Activated CD4-positive, alpha-beta T cell treated with anti-CD3 and anti-CD28 coated beads, Interleukin-2, amount 10 ng/mL, durations not matched to agents 24 days and 14 days (primary cell): ENCODE results near the gene STIM2. TPM values are rescaled to one million over a fixed set of nuclear protein-coding genes. Genes with fewer than 3 reads are reported as not detected.

Experiments used
- DNase-seq: peaks from one replicate; pipeline ENCODE4 v3.0.0; 2022
- H3K27ac Mint-ChIP-seq: one replicate; pipeline ENCODE4 v1.8.0; 2022; ENCODE audit warnings: mild to moderate bottlenecking, mixed read lengths
- H3K27me3 Mint-ChIP-seq: one replicate; pipeline ENCODE4 v1.8.0; 2022; ENCODE audit warnings: mixed read lengths
- H3K36me3 Mint-ChIP-seq: one replicate; pipeline ENCODE4 v1.8.0; 2022; ENCODE audit warnings: low read depth, mild to moderate bottlenecking, mixed read lengths
- H3K4me1 Mint-ChIP-seq: one replicate; pipeline ENCODE4 v1.8.0; 2021; ENCODE audit warnings: mixed read lengths
- H3K4me3 Mint-ChIP-seq: one replicate; pipeline ENCODE4 v1.8.0; 2022; ENCODE audit warnings: mild to moderate bottlenecking, moderate library complexity, mixed read lengths
- H3K9me3 Mint-ChIP-seq: one replicate; pipeline ENCODE4 v1.8.0; 2021; ENCODE audit warnings: mixed read lengths
- intact Hi-C: fragments of 100-400 bp; cut with micrococcal nuclease; formaldehyde crosslinking; loops from one replicate; pipeline ENCODE4 v1.15.1; 2023
- total RNA-seq: library from RNA; stranded (reverse); gene quantifications from 2 replicates; pipeline ENCODE4 v1.2.3, GENCODE V29; 2022

Gene STIM2
- total RNA-seq, 1 donor from 2014 or later, result 46.0 TPM

GRCh38 chr4:27000122-27000521 is 139.5 kb downstream of the STIM2 start:
- DNase-seq, result no peak
- no peak overlapping the region for H3K4me3 Mint-ChIP-seq
- intact Hi-C loops, result loop anchor here (5.0 to 10.0 kb wide), 4 partner anchors 93 to 1085 kb away; partner anchors contain the start of genes SMIM20 and TBC1D19
- H3K9me3 Mint-ChIP-seq, result no peaks in the 10 kb centered on the region
- no peak overlapping the region for H3K27ac Mint-ChIP-seq
- H3K27me3 Mint-ChIP-seq, result no peaks in the 10 kb centered on the region
- peaks cover 39% of the 10 kb centered on the region for H3K4me1 Mint-ChIP-seq
- peaks cover 37% of the 10 kb centered on the region for H3K36me3 Mint-ChIP-seq

- Mint-ChIP-seq H3K4me3 (no peak overlapping the region), H3K9me3 (no peaks in the 10 kb centered on the region), H3K27ac (no peak overlapping the region), H3K4me1 (peaks cover 36% of the 10 kb centered on the region), H3K36me3 (peaks cover 34% of the 10 kb centered on the region), H3K27me3 (no peaks in the 10 kb centered on the region)
- intact Hi-C loops, result loop anchor here (5.0 to 10.0 kb wide), 4 partner anchors 94 to 1086 kb away; partner anchors contain the start of genes SMIM20 and TBC1D19
- DNase-seq, result peak; percentile 70
Observed at GRCh38 chr4:27000820-27001219, 140.2 kb downstream of the STIM2 start.

GRCh38 chr4:27001398-27002164 is 140.9 kb downstream of the STIM2 start:
- peaks cover 36% of the 10 kb centered on the region for H3K36me3 Mint-ChIP-seq
- H3K27ac Mint-ChIP-seq, result no peak overlapping the region
- H3K27me3 Mint-ChIP-seq, result no peaks in the 10 kb centered on the region
- H3K4me3 Mint-ChIP-seq, result no peak overlapping the region
- DNase-seq, result no peak
- peaks cover 38% of the 10 kb centered on the region for H3K4me1 Mint-ChIP-seq
- no peaks in the 10 kb centered on the region for H3K9me3 Mint-ChIP-seq
- intact Hi-C loops, result loop anchor here (2.0 to 10.0 kb wide), 6 partner anchors 15 to 1087 kb away; partner anchors contain the start of genes SMIM20, STIM2 and TBC1D19

- Mint-ChIP-seq H3K36me3 (peaks cover 32% of the 10 kb centered on the region), H3K4me3 (peak overlapping the region; percentile 44), H3K27me3 (no peaks in the 10 kb centered on the region), H3K4me1 (peaks cover 31% of the 10 kb centered on the region), H3K9me3 (no peaks in the 10 kb centered on the region), H3K27ac (peak overlapping the region; percentile 67)
- intact Hi-C loops, result loop anchor here (1.0 to 10.0 kb wide), 8 partner anchors 10 to 1089 kb away; partner anchors contain the start of genes SMIM20, STIM2 and TBC1D19
- peak; percentile 71 for DNase-seq
Observed at GRCh38 chr4:27003642-27004113, 143.0 kb downstream of the STIM2 start.

- Mint-ChIP-seq H3K36me3 (peaks cover 37% of the 10 kb centered on the region), H3K9me3 (no peaks in the 10 kb centered on the region), H3K4me1 (peaks cover 31% of the 10 kb centered on the region), H3K27me3 (no peaks in the 10 kb centered on the region), H3K27ac (no peak overlapping the region), H3K4me3 (no peak overlapping the region)
- no peak for DNase-seq
- intact Hi-C loops, result loop anchor here (10.0 kb wide), 1 partner anchor 1091 kb away; the partner anchor contains the start of gene SMIM20
Observed at GRCh38 chr4:27005501-27005900, 144.9 kb downstream of the STIM2 start.

GRCh38 chr4:27005905-27006590 is 145.4 kb downstream of the STIM2 start:
- peaks cover 35% of the 10 kb centered on the region for H3K36me3 Mint-ChIP-seq
- H3K27me3 Mint-ChIP-seq, result no peaks in the 10 kb centered on the region
- intact Hi-C loops, result loop anchor here (10.0 kb wide), 1 partner anchor 1091 kb away; the partner anchor contains the start of gene SMIM20
- peaks cover 29% of the 10 kb centered on the region for H3K4me1 Mint-ChIP-seq
- H3K9me3 Mint-ChIP-seq, result no peaks in the 10 kb centered on the region
- no peak for DNase-seq
- H3K27ac Mint-ChIP-seq, result no peak overlapping the region
- no peak overlapping the region for H3K4me3 Mint-ChIP-seq

GRCh38 chr4:27006646-27007045 is 146.0 kb downstream of the STIM2 start:
- H3K4me1 Mint-ChIP-seq, result peaks cover 28% of the 10 kb centered on the region
- H3K36me3 Mint-ChIP-seq, result peaks cover 34% of the 10 kb centered on the region
- no peaks in the 10 kb centered on the region for H3K9me3 Mint-ChIP-seq
- no peak overlapping the region for H3K4me3 Mint-ChIP-seq
- no peaks in the 10 kb centered on the region for H3K27me3 Mint-ChIP-seq
- no peak overlapping the region for H3K27ac Mint-ChIP-seq
- intact Hi-C loops, result loop anchor here (10.0 kb wide), 1 partner anchor 1092 kb away; the partner anchor contains the start of gene SMIM20
- no peak for DNase-seq

GRCh38 chr4:27007507-27007906 is 146.9 kb downstream of the STIM2 start:
- no peak for DNase-seq
- Mint-ChIP-seq H3K27me3 (no peaks in the 10 kb centered on the region), H3K36me3 (peaks cover 29% of the 10 kb centered on the region), H3K27ac (no peak overlapping the region), H3K4me1 (peaks cover 26% of the 10 kb centered on the region), H3K9me3 (no peaks in the 10 kb centered on the region), H3K4me3 (no peak overlapping the region)
- intact Hi-C loops, result loop anchor here (10.0 kb wide), 1 partner anchor 1093 kb away; the partner anchor contains the start of gene SMIM20

GRCh38 chr4:27008679-27009078 is 148.0 kb downstream of the STIM2 start:
- DNase-seq, result peak; percentile 47
- Mint-ChIP-seq H3K27me3 (no peaks in the 10 kb centered on the region), H3K27ac (no peak overlapping the region), H3K36me3 (peaks cover 25% of the 10 kb centered on the region), H3K9me3 (no peaks in the 10 kb centered on the region), H3K4me3 (no peak overlapping the region), H3K4me1 (peaks cover 17% of the 10 kb centered on the region)
- intact Hi-C loops, result loop anchor here (10.0 kb wide), 1 partner anchor 1094 kb away; the partner anchor contains the start of gene SMIM20

- intact Hi-C loops, result loop anchor here (10.0 kb wide), 1 partner anchor 1095 kb away; the partner anchor contains the start of gene SMIM20
- no peak overlapping the region for H3K27ac Mint-ChIP-seq
- no peak overlapping the region for H3K4me3 Mint-ChIP-seq
- no peaks in the 10 kb centered on the region for H3K27me3 Mint-ChIP-seq
- DNase-seq, result peak; percentile 45
- peaks cover 17% of the 10 kb centered on the region for H3K36me3 Mint-ChIP-seq
- H3K4me1 Mint-ChIP-seq, result peaks cover 8% of the 10 kb centered on the region
- no peaks in the 10 kb centered on the region for H3K9me3 Mint-ChIP-seq
Observed at GRCh38 chr4:27009539-27009938, 148.9 kb downstream of the STIM2 start.

GRCh38 chr4:27010334-27010940 is 149.8 kb downstream of the STIM2 start:
- H3K9me3 Mint-ChIP-seq, result no peaks in the 10 kb centered on the region
- DNase-seq, result peak; percentile 84
- H3K4me1 Mint-ChIP-seq, result peaks cover 9% of the 10 kb centered on the region
- H3K27me3 Mint-ChIP-seq, result no peaks in the 10 kb centered on the region
- intact Hi-C loops, result loop anchor here (1.0 to 2.0 kb wide), 3 partner anchors 290 to 1022 kb away; no protein-coding TSS in a partner anchor
- peaks cover 17% of the 10 kb centered on the region for H3K36me3 Mint-ChIP-seq
- no peak overlapping the region for H3K27ac Mint-ChIP-seq
- H3K4me3 Mint-ChIP-seq, result no peak overlapping the region

GRCh38 chr4:27011401-27011800 is 150.8 kb downstream of the STIM2 start:
- H3K9me3 Mint-ChIP-seq, result no peaks in the 10 kb centered on the region
- no peaks in the 10 kb centered on the region for H3K27me3 Mint-ChIP-seq
- H3K36me3 Mint-ChIP-seq, result peaks cover 19% of the 10 kb centered on the region
- no peak for DNase-seq
- intact Hi-C loops, result loop anchor here (2.0 kb wide), 1 partner anchor 291 kb away; no protein-coding TSS in a partner anchor
- H3K4me1 Mint-ChIP-seq, result peaks cover 6% of the 10 kb centered on the region
- no peak overlapping the region for H3K27ac Mint-ChIP-seq
- H3K4me3 Mint-ChIP-seq, result no peak overlapping the region

GRCh38 chr4:27013012-27013411 is 152.4 kb downstream of the STIM2 start:
- intact Hi-C loops, result no loop called here
- H3K4me1 Mint-ChIP-seq, result peaks cover 15% of the 10 kb centered on the region

More at GRCh38 chr4:27013012-27013411, 152.4 kb downstream of the STIM2 start:
- H3K27ac Mint-ChIP-seq, result no peak overlapping the region
- H3K4me3 Mint-ChIP-seq, result no peak overlapping the region
- no peaks in the 10 kb centered on the region for H3K9me3 Mint-ChIP-seq
- H3K36me3 Mint-ChIP-seq, result peaks cover 25% of the 10 kb centered on the region
- H3K27me3 Mint-ChIP-seq, result no peaks in the 10 kb centered on the region
- no peak for DNase-seq
